Muscle of back (tissue), 11 donors: Measurements from ENCODE around the gene TPCN2. TPM values are rescaled to one million over a fixed set of nuclear protein-coding genes. Genes with fewer than 3 reads are reported as not detected.
A peak's percentile ranks its signal among the peaks of the same experiment; 100 is the strongest.

Experiments
- DNase-seq, 3 donors: peaks; one replicate each; pipeline versions ENCODE4 v3.0.0 to v3.0.0-alpha.2; 2013
- polyA plus RNA-seq, 10 donors: library from polyadenylated mRNA; unstranded; fragments of 120-200 nt; gene quantifications; one replicate each; pipeline ENCODE4 v1.2.1, GENCODE V29; 2013; ENCODE audit not compliant: insufficient read length in 10 of 10

TPCN2 gene
- polyA plus RNA-seq, 10 donors: 5.8 to 10.4 (median 7.7) TPM

GRCh38 chr11:69057236-69057635 is 8.5 kb downstream of the TPCN2 start:
- DNase-seq: no peak

- no peak for DNase-seq
These were observed 9.1 kb downstream of the TPCN2 start for GRCh38 chr11:69057801-69058200.

DNA sequence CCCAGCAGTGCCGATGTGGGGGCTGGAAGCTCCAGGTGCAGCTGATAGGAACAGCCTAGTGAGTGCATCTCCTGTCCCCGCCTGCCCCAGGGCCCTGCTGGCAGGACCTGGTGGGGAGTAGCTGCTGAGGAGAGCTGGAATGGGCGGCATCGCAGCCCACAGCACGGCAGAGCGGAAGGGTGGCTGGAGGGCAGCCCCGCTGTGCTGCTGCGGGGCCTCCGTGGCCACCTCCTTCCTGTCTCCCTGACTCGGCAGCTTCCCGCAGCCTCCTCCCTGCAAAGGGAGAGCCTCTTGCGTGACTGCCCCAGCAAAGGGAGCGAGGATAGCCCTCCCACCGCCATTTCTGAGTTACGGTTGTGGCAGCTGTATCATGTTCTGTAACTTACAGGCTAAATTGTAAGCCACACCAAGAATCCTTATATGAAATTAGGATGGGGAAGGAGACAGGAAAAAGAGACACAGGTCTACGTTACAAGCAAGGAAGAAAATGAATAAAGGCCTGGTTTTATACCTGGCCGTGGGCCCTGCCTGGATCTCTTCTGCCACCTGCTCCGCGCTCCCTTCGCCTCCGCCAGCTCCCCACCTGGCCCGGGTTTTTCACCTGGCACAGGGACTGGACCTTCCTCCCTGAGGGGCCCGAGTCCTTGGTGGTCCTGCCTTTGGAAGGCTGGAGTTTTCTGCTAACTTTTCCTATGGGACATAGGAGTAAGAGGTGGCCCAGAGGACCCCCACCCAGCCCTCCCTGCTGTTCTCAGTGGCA is 10.0 kb downstream of the TPCN2 start:
- no peak for DNase-seq

- DNase-seq: no peak
These were observed 10.7 kb downstream of the TPCN2 start for GRCh38 chr11:69059429-69059828.

DNA sequence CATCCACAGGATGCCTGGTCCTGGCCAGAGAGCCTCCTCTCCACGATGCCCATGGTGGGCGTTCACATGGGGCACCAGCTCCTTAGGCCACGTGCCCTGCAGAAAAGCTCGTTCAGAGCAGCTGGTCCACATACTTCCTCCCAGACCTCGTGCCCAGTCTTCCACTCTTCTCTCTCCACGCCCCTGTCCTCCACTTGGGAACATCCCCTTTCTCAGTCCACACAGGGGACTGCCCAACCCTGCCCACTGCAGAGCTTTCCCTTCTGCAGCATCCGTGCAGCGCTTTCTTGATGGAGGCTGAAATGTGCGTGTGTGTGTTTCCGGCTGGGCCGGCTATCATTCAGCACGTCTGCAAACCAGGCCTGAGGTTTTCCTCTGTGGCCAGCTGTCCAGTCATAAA is 11.3 kb downstream of the TPCN2 start:
- no peak for DNase-seq

- DNase-seq: no peak
These were observed 12.3 kb downstream of the TPCN2 start for GRCh38 chr11:69060806-69061712.

GRCh38 chr11:69061713-69062053 is 13.0 kb downstream of the TPCN2 start:
- no peak for DNase-seq

GRCh38 chr11:69062169-69062855 is 13.6 kb downstream of the TPCN2 start:
- DNase-seq: no peak

DNA sequence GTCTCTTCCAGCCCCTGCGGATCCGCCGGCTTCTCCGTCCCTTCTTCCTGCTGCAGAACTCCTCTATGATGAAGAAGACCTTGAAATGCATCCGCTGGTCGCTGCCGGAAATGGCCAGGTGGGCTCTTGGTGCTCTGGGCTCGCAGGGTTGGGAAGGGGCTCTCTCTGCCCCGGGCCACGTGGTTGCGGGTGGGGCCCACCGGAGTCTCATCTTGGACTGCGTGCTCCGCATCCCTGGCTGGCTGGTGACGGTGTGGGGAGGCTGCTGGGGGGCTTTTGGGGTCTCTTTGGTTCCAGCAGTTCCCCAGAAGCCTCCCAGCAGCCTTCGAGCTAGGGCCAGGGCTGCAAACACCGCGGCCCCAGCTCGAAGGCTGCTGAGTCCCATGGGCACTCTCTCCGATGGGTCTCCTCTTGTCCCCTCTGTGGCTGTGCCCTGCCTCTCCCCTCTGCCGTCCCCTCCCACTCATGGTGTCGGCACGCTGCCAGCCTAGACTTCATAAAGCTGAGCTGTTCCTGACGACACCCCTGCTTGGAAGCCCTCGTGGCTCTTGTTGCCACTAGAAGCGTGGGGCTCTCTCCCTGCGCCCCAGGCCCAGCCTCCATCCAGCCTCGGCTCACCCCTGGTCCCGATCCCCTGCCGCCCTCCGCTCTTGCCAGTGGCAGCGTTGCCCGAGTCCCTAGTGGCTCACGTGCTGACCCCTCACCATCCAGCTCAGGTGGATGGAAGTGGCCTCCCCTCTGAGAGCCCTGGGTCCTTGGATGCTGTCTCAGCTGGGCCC is 14.3 kb downstream of the TPCN2 start:
- no peak for DNase-seq

DNA sequence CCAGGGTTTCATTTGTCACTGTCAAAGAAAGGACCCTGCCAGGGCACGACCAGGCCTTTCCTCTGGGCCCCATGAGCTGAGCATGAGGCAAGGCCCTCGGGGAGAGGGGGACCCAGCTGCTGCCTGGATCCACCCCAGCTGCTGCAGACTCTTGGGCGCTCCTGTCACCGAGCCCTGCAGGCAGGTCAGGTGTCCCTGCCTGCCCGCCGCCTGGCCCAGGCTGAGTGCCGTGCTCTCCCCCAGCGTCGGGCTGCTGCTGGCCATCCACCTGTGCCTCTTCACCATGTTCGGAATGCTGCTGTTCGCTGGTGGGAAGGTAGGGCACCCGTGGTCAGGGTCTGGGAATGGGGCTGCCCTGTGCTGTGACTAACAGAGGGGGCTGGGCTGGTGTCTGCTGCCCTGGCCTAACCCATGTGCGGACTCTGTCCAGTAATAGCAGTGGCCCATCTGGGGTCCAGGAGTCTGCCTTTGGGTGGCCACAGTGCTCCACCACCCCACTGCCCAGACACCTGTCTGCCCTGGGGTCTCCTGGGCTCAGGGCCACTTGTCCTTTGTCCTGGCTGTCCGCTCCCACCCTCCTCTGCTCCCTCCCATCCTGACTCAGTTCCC is 15.0 kb downstream of the TPCN2 start:
- no peak for DNase-seq

GRCh38 chr11:69064394-69064957 is 15.7 kb downstream of the TPCN2 start:
- DNase-seq: no peak

DNA sequence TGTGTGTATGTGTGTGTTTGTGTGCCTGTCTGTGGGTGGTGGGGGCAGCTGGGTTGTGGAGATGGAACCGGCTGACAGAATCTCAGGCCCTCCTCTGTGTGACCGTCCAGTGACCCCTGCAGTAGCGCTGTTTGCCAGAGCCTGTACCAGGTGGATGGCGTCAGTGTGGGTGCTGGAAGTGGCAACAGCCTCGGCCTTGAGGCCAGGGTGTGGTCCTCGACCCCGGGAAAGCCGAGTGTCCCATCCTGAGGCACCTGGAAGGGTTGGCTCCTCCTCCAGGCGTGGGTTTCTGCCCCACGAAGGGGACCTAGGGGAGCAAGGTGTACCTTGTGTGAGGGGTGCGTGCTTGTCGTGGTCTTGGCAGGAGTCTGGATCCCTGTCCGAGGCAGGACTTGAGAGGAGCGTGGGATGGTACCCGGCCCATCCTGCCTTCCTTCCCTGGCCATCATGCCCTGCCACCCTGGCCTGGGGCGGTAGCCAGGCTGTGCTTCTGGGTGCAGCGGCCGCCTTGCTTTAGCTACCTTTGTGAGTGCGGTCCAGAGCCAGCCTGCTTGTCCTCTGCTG is 16.5 kb downstream of the TPCN2 start:
- no peak for DNase-seq

GRCh38 chr11:69066122-69067112 is 17.7 kb downstream of the TPCN2 start:
- peak in 1 of 3 donors; percentile 21 for DNase-seq

DNA sequence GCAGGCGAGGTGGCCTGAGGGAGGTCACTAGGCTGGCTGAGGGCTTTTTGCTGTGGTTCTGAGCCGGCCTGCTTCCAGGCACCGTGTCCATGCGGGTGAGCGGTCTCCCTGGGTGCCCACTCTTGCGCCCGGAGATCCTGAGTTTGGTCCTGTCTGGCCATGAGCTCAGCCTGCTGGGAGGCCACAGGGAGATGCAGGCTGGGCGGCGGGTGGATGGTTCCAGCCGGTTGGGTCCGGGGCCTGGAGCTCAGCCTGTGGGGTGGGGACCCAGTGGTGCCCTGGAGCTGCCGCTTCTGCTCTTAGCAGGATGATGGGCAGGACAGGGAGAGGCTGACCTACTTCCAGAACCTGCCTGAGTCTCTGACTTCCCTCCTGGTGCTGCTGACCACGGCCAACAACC is 18.5 kb downstream of the TPCN2 start:
- DNase-seq: no peak

- DNase-seq: no peak
These were observed 22.5 kb downstream of the TPCN2 start for GRCh38 chr11:69071086-69071800.

- DNase-seq: no peak
These were observed 23.2 kb downstream of the TPCN2 start for GRCh38 chr11:69071956-69072355.

- no peak for DNase-seq
These were observed 24.7 kb downstream of the TPCN2 start for GRCh38 chr11:69073469-69073868.

- no peak for DNase-seq
These were observed 25.8 kb downstream of the TPCN2 start for GRCh38 chr11:69074375-69075140.
